IPS DF 6.9 (cell line): ENCODE measurements around the gene PKD1.

ENCODE experiments used
- DNase-seq: peaks from one replicate; pipeline ENCODE4 v3.0.0-alpha.2; 2013; ENCODE audit warnings: low read depth, low spot score
- H3K27ac ChIP-seq: one replicate; pipeline ENCODE4 v1.5.1; 2013; ENCODE audit warnings: low read length, control low read depth
- H3K27me3 ChIP-seq: 2 replicates; pipeline ENCODE4 v1.6.1; 2013; ENCODE audit warnings: mild to moderate bottlenecking, low read length; ENCODE audit not compliant: control insufficient read depth, insufficient read depth
- H3K36me3 ChIP-seq: 2 replicates; pipeline ENCODE4 v1.6.1; 2013; ENCODE audit warnings: low read length; ENCODE audit not compliant: control insufficient read depth, insufficient read depth
- H3K4me1 ChIP-seq: 2 replicates; pipeline ENCODE4 v1.6.1; 2013; ENCODE audit warnings: low read length; ENCODE audit not compliant: control insufficient read depth, insufficient read depth
- H3K4me3 ChIP-seq: 2 replicates; pipeline ENCODE4 v1.5.1; 2013; ENCODE audit warnings: mild to moderate bottlenecking, low read length
- H3K9me3 ChIP-seq: 2 replicates; pipeline ENCODE4 v1.6.1; 2013; ENCODE audit warnings: low read length, inconsistent platforms; ENCODE audit not compliant: control insufficient read depth, insufficient read depth
- WGBS: extraction: QIAGEN DNeasy Blood & Tissue Kit; methylation state at CpG from one replicate; pipeline ENCODE4 v1.1.7; 2013; ENCODE audit warnings: mixed read lengths, missing lambda C conversion rate; ENCODE audit not compliant: insufficient read length, insufficient coverage; 5-methylcytosine and 5-hydroxymethylcytosine counted together

PKD1 gene

DNA sequence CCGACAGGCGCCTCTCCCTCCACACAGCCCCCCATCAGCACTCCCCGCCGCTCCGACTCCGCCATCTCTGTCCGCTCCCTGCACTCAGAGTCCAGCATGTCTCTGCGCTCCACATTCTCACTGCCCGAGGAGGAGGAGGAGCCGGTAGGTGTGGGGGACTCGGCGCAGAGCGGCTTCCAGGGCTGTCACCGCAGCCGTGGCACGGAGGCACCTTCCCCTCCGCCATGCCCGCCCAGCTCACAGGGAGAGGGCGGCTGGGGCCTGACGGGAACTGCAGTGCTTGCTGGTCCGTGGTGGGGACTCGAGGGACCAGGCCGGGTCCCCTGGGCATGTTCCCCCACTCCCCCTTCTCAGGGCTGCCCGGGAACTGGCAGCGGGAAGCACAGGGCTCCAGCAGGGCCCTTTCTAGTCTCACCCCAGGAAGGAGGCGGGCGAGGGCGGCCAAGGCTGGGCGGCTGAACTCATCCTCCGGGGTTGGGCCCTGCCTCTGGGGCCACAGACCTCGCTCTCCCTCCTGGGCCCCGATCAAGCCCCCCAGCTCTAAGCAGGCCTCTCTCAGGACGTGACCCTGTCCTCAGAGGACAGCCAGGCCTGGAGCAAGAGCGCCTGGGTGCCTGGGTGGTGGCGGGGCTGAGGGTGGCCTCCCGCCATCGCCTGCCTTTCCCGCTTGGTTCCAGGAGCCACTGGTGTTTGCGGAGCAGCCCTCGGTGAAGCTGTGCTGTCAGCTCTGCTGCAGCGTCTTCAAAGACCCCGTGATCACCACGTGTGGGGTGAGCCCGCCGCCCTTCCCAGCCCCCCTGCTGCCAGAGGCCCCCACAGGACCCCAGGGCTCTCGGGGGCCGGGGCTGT is 35.1 kb upstream of the PKD1 start:
- Histone ChIP-seq H3K27me3 (no peaks in the 10 kb centered on the region), H3K36me3 (peaks cover 72% of the 10 kb centered on the region), H3K9me3 (no peaks in the 10 kb centered on the region), H3K4me1 (no peaks in the 10 kb centered on the region; the same call in 1 of the 2 replicates), H3K27ac (no peak overlapping the region), H3K4me3 (no peak overlapping the region)
- WGBS: no CpG with 5 or more reads among the region's 47 CpGs
- DNase-seq: no peak

GRCh38 chr16:2170080-2170479 is 34.4 kb upstream of the PKD1 start:
- no peak overlapping the region for H3K4me3 ChIP-seq
- H3K27ac ChIP-seq: no peak overlapping the region
- H3K36me3 ChIP-seq: peaks cover 69% of the 10 kb centered on the region
- no peak for DNase-seq
- no CpG with 5 or more reads among the region's 18 CpGs for WGBS
- no peaks in the 10 kb centered on the region; the same call in 1 of the 2 replicates for H3K4me1 ChIP-seq
- no peaks in the 10 kb centered on the region for H3K9me3 ChIP-seq
- H3K27me3 ChIP-seq: no peaks in the 10 kb centered on the region

DNA sequence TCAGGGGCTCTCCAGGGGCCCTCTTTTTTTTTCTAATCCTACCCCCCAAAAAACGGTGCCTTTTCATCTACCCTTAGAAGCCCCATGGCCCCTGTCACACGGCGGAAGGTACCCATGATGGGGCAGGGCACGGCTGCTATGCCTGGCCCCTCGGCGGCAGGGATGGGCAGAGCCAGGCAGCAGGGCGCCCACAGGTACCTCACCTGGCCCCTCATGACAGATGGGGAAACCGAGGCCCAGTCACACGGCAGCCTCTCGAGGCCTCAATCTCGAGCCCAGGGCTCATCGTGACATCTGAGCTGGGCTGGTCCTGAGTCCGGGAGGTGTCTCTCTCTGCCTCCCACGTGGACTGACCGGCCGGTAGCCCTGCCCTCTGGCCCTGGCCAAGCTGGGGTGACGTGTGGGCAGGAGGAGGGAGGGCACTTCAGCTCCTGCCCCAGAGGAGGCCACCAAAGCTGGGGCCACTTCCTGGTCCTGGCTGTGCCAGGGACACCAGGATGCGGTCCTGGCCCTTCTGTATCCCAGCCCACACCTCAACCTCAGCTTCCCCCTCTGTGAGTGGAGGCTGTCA is 31.5 kb upstream of the PKD1 start:
- Histone ChIP-seq H3K36me3 (peaks cover 48% of the 10 kb centered on the region), H3K9me3 (no peaks in the 10 kb centered on the region), H3K27me3 (no peaks in the 10 kb centered on the region), H3K4me3 (no peak overlapping the region), H3K4me1 (no peaks in the 10 kb centered on the region), H3K27ac (no peak overlapping the region)
- WGBS: no CpG with 5 or more reads among the region's 18 CpGs
- DNase-seq: no peak

- DNase-seq: no peak
- peaks cover 43% of the 10 kb centered on the region for H3K36me3 ChIP-seq
- no peaks in the 10 kb centered on the region for H3K27me3 ChIP-seq
- H3K9me3 ChIP-seq: no peaks in the 10 kb centered on the region
- no peaks in the 10 kb centered on the region for H3K4me1 ChIP-seq
- no peak overlapping the region for H3K27ac ChIP-seq
- no CpG with 5 or more reads among the region's 17 CpGs for WGBS
- no peak overlapping the region for H3K4me3 ChIP-seq
Observed at GRCh38 chr16:2166263-2167067, 30.8 kb upstream of the PKD1 start.

DNA sequence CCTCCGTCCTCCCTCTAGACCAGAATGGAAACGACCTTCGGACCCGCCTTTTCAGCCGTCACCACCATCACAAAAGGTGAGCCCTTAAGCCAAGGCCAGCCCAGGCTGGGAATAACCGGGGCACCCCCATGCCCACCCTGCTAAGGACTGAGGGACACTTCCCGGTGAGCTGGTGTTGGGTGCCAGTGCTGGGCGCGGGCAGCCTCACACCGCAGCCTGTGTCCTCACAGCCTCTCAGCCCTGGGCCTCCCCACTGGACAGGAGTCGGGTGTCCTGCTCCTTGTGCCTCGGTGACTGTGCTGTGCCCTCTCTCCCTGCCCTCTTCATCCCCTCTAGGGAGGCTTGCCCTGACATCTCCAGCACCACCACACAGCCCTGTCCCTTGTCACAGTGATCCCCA is 30.2 kb upstream of the PKD1 start:
- DNase-seq: no peak
- Histone ChIP-seq H3K9me3 (no peaks in the 10 kb centered on the region), H3K27me3 (no peaks in the 10 kb centered on the region), H3K36me3 (peaks cover 36% of the 10 kb centered on the region), H3K4me1 (no peaks in the 10 kb centered on the region), H3K4me3 (no peak overlapping the region), H3K27ac (no peak overlapping the region)
- WGBS: no CpG with 5 or more reads among the region's 12 CpGs

GRCh38 chr16:2163211-2163881 is 27.6 kb upstream of the PKD1 start:
- Histone ChIP-seq H3K4me1 (peaks cover 6% of the 10 kb centered on the region; the same call in 1 of the 2 replicates), H3K9me3 (no peaks in the 10 kb centered on the region), H3K27me3 (no peaks in the 10 kb centered on the region), H3K36me3 (peaks cover 18% of the 10 kb centered on the region), H3K4me3 (no peak overlapping the region), H3K27ac (no peak overlapping the region)
- WGBS: no CpG with 5 or more reads among the region's 26 CpGs
- no peak for DNase-seq

- H3K9me3 ChIP-seq: no peaks in the 10 kb centered on the region
- H3K36me3 ChIP-seq: peaks cover 13% of the 10 kb centered on the region; the same call in 1 of the 2 replicates
- H3K4me3 ChIP-seq: no peak overlapping the region
- H3K27ac ChIP-seq: no peak overlapping the region
- DNase-seq: no peak
- peaks cover 7% of the 10 kb centered on the region; the same call in 1 of the 2 replicates for H3K4me1 ChIP-seq
- WGBS: no CpG with 5 or more reads among the region's 13 CpGs
- no peaks in the 10 kb centered on the region for H3K27me3 ChIP-seq
Observed at GRCh38 chr16:2162676-2163118, 27.0 kb upstream of the PKD1 start.

DNA sequence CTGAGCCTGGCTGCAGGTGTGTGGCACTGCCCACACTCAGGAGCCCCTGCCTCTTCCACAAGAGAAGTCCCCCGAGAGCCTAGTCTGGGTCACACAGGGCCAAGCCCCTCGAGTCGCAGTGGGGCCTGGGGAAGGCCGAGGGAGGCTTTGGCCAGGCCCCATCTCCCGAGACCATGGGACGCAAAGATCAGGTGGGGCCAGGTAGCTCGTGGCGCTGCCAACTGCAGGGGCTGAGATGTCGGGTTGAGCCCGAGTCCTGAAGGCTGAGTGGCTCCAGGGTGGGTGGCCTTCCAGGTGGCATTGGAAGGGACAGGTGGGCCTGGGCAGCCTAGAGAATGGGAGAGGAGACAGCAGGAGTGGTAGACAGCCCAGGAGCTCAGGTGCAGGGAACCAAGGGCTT is 26.2 kb upstream of the PKD1 start:
- DNase-seq: no peak
- Histone ChIP-seq H3K27me3 (no peaks in the 10 kb centered on the region), H3K36me3 (peaks cover 12% of the 10 kb centered on the region; the same call in 1 of the 2 replicates), H3K4me1 (peaks cover 7% of the 10 kb centered on the region), H3K27ac (no peak overlapping the region), H3K9me3 (no peaks in the 10 kb centered on the region), H3K4me3 (no peak overlapping the region)
- no CpG with 5 or more reads among the region's 10 CpGs for WGBS

DNA sequence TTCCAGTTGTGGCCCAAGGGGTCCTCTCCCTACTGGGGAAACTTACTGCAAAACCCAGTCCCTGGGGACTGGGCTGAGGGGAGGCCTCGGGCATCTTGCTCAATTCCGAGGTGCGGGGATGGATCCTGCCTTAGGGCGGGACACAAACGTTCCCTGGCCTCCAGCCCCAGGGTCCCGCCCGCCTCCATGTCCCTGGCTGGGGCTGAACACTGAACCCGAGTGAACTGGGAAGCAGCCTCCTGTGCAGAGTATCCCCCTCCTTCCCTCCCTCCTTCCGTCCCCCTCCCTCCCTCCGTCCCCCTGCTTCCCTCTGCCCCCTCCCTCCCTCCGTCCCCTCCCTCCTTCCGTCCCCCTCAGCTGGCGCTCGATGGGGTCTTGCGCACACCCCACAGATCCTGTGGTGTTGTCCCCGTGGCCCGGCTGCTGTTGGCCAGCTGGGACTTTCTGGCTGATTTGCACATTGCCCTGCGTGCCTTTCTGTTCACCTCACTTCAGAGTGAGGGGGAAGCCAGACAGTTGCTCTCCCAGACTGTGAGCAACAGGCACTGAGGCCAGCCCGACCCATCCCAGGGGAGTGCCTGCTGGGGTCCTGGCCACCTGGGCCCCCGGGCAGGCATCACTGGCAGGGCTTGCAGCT is 25.3 kb upstream of the PKD1 start:
- DNase-seq: no peak
- H3K9me3 ChIP-seq: no peaks in the 10 kb centered on the region
- H3K4me3 ChIP-seq: no peak overlapping the region
- H3K27me3 ChIP-seq: no peaks in the 10 kb centered on the region
- no CpG with 5 or more reads among the region's 20 CpGs for whole genome bisulfite sequencing
- H3K27ac ChIP-seq: no peak overlapping the region
- H3K36me3 ChIP-seq: peaks cover 12% of the 10 kb centered on the region; the same call in 1 of the 2 replicates
- peaks cover 10% of the 10 kb centered on the region for H3K4me1 ChIP-seq
